HG03280 (cell line): ENCODE measurements around the gene LPO.
A peak's percentile ranks its signal among the peaks of the same experiment; 100 is the strongest.

ENCODE experiments used
- ATAC-seq: cut with Tn5 transposase; IDR thresholded peaks from one replicate; pipeline ENCODE4 v1.9.1; 2021; ENCODE audit warnings: mild to moderate bottlenecking, moderate library complexity; ENCODE audit not compliant: unreplicated experiment

LPO gene

GRCh38 chr17:58315281-58315711, 76.9 kb downstream of the LPO start:
- ATAC-seq = no peak

GRCh38 chr17:58315750-58316149, 77.4 kb downstream of the LPO start:
- ATAC-seq = no peak

DNA sequence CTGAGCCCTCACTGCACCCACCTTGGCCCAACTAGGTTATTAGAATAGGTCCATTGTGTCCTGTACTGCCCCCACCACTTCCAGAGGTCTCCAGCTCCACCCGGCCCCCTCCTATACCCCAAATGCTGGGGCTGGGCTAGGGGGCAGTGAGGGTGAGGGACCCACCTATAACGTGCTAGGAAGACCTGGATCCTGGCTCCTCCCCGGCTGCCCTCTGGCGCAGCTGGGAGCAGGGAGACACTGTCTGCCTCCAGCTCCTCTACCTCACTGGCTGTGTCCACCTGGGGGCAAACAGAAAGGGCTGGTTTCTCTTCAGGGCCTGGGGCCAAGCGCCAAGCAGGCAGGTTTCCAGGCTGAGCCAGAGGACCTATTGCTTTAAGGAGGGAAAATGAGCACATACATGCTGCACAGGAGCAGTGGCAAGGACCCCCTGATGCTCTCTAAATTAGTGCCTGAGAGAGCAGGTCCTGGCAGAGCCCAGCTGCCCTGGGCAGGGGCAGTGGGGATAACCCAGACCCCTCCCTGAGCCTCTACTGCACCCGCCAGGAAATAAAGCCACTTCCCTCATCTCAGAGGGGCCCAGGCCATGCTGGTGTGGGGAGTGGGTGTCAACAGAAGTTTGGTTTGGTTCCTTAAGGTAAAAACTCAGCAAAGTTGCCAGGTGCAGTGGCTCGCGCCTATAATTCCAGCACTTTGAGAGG, 78.0 kb downstream of the LPO start:
- no peak for ATAC-seq

GRCh38 chr17:58317421-58318064, 79.2 kb downstream of the LPO start:
- peak; percentile 63 for ATAC-seq

DNA sequence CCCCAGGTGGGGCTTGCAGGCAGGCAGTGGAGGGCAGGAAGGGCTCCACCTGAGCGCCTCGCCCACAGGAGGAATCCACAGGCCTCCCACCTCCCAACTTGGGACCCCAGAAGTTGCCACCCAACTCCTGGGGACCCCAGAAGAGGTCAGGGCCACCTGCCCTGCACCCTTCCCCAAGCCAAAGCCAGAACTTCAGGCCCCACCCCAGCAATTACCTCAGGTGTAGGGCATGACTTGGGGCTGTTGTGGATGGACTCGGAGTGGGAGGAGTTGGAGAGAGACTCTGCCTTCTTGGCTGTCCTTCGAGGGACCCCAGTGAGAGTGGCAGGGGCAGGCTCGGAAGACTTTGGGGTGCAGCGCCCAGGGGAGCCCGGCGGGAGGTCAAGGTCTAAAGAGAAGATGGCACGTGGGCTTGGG, 79.7 kb downstream of the LPO start:
- no peak for ATAC-seq
